Measurements from ENCODE around the gene PTCD1.

PTCD1 gene

DNA sequence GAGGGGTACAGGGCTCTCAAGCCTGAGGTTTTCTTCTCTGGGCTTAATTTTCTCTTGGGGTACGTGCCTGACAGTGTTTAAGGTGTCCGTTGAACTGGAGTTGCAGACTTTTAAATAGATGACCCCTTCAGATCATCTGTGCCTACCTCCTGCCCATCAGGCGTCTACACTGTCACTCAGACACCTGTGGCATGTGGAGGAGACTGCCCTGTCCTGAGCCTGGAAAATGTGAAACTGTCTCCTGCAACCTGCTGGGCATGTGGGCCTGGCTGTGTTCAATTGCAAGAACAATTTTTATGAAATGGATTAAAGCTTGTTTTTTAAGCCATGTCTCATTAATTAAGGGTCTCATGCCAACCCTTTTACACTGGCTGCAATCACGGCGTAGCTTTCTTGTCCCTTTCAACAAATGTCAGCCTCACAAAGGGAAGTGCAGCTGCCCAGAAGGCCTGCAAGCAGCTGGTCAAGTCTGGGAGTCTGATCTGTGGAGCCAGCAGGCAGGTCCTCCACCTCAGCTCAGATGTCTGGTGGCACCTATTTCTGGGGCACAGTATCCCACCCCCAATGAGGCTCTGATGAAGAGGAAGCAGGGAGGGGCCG is 18.6 kb upstream of the PTCD1 start:
- DNase-seq (ENCODE audit: extremely low read depth, low read depth), result no peak
- TF ChIP-seq, protein P1, sequence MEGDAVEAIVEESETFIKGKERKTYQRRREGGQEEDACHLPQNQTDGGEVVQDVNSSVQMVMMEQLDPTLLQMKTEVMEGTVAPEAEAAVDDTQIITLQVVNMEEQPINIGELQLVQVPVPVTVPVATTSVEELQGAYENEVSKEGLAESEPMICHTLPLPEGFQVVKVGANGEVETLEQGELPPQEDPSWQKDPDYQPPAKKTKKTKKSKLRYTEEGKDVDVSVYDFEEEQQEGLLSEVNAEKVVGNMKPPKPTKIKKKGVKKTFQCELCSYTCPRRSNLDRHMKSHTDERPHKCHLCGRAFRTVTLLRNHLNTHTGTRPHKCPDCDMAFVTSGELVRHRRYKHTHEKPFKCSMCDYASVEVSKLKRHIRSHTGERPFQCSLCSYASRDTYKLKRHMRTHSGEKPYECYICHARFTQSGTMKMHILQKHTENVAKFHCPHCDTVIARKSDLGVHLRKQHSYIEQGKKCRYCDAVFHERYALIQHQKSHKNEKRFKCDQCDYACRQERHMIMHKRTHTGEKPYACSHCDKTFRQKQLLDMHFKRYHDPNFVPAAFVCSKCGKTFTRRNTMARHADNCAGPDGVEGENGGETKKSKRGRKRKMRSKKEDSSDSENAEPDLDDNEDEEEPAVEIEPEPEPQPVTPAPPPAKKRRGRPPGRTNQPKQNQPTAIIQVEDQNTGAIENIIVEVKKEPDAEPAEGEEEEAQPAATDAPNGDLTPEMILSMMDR (IDR thresholded peaks at IDR 0.05; ENCODE audit: low read depth, low read length), result no peak

DNA sequence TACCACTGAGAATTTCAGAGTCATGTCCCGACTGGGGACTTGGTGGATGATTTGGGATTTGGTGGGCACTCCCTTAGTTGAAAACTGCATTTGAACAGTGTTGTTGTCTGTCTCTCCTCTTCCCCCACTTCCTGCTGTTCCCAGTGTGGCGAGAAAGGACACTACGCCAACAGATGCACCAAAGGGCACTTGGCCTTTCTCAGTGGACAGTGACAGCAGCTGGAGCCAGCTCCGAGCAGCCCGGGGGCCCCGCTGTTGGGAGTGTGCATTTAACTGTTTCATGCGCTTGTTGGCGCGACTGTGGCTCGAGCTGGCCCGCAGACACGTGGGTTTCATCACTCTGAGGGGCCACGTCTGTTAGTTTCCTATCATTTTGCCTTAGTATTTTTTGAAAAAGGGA is 17.7 kb upstream of the PTCD1 start:
- TF ChIP-seq, protein P1 (IDR thresholded peaks at IDR 0.05; ENCODE audit: low read depth, low read length), result no peak
- DNase-seq (ENCODE audit: extremely low read depth, low read depth), result no peak

- TF ChIP-seq, protein P1 (IDR thresholded peaks at IDR 0.05; ENCODE audit: low read depth, low read length), result no peak
- DNase-seq (ENCODE audit: extremely low read depth, low read depth), result no peak
Measured at GRCh38 chr7:99455874-99456273, 17.3 kb upstream of the PTCD1 start.

GRCh38 chr7:99453105-99453504 is 14.5 kb upstream of the PTCD1 start:
- TF ChIP-seq, protein P1 (IDR thresholded peaks at IDR 0.05; ENCODE audit: low read depth, low read length), result no peak
- DNase-seq (ENCODE audit: extremely low read depth, low read depth), result no peak

GRCh38 chr7:99452541-99452940 is 13.9 kb upstream of the PTCD1 start:
- TF ChIP-seq, protein P1 (IDR thresholded peaks at IDR 0.05; ENCODE audit: low read depth, low read length), result no peak
- no peak for DNase-seq (ENCODE audit: extremely low read depth, low read depth)

GRCh38 chr7:99451936-99452335 is 13.3 kb upstream of the PTCD1 start:
- TF ChIP-seq, protein P1 (IDR thresholded peaks at IDR 0.05; ENCODE audit: low read depth, low read length), result no peak
- DNase-seq (ENCODE audit: extremely low read depth, low read depth), result no peak

DNA sequence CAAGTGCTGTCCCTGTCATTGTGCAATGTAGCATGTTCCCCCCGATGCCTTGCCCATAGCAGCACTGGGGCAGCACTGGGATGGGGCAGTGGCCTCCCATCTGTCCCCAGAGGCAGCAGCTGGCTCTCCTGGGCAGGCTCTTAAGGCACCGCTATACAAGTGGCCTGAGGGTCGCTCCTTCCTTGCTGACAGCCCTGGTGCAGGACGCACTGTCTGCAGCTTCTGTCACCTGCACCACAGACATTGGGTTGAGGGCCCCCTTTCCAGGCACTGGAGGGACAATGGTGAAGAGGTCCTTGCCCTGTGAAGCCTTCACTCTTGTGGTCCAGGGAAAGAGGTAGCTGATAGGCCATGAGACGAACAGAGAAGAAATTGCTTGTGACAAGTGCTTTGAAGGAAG is 10.7 kb upstream of the PTCD1 start:
- no peak for DNase-seq (ENCODE audit: extremely low read depth, low read depth)
- TF ChIP-seq, protein P1 (IDR thresholded peaks at IDR 0.05; ENCODE audit: low read depth, low read length), result no peak
